HCT116 (cell line): ENCODE measurements around the gene BAIAP2L1. TPM values are rescaled to one million over a fixed set of nuclear protein-coding genes. Genes with fewer than 3 reads are reported as not detected.
A peak's percentile ranks its signal among the peaks of the same experiment; 100 is the strongest.

Experiments
- ATAC-seq: fragments of 200-7000 bp; cut with Tn5 transposase; 2 replicates; pipeline ENCODE4 v1.9.1; 2020; ENCODE audit warnings: mild to moderate bottlenecking, moderate library complexity
- BruUV-seq: library from RNA; stranded (reverse); fragments of 400-500 nt; replicated peaks from 2 replicates; lab custom pipeline; 2021; lab: Mats Ljungman, UMichigan
- CTCF ChIA-PET: fragments of 300-600 bp; sonication (Branson Sonifier 250); formaldehyde crosslinking; loops from one replicate; lab custom pipeline; 2021; ENCODE audit warnings: antibody characterized with exemption; lab: Charles Lee
- POLR2A ChIA-PET: fragments of 300-600, 350-600 bp; sonication (Branson Sonifier 250); formaldehyde crosslinking; loops from one replicate; lab custom pipeline; 2021; ENCODE audit warnings: antibody characterized with exemption; lab: Charles Lee
- RAD21 ChIA-PET, 2 experiments: fragments of 300-600 bp; sonication (Branson Sonifier 250); formaldehyde crosslinking; loops; one replicate each; lab custom pipeline; 2023; ENCODE audit warnings: low total read pairs in 2 of 2; ENCODE audit not compliant: uncharacterized antibody in 2 of 2, unreplicated experiment in 2 of 2, low non-redundant PET in 1 of 2; lab: Charles Lee
- DNase-seq: peaks from one replicate; pipeline ENCODE4 v3.0.0-alpha.2; 2010; ENCODE audit warnings: low read depth, low spot score
- H2AFZ ChIP-seq: fragments of 200-600 bp; shearing (Covaris generic), sonication (generic); 2 replicates; pipeline ENCODE4 v1.6.1; 2017; ENCODE audit warnings: low read depth, mixed run types, mixed read lengths, antibody characterized with exemption, low read length; ENCODE audit not compliant: poor library complexity, severe bottlenecking
- H3K27ac ChIP-seq: 2 replicates; pipeline ENCODE4 v1.5.1; 2012; ENCODE audit warnings: low read depth, low read length
- H3K27me3 ChIP-seq: fragments of 200-600 bp; sonication (generic); 2 replicates; pipeline ENCODE4 v1.6.1; 2016; ENCODE audit warnings: mixed run types, low read length, mixed read lengths; ENCODE audit not compliant: insufficient read depth
- H3K36me3 ChIP-seq, 2 experiments: fragments of 200-500 bp in 1 of 2; fragments of 200-600 bp in 1 of 2; sonication (Bioruptor generic) in 1 of 2; sonication (generic) in 1 of 2; 2 replicates each; pipeline versions ENCODE4 v1.5.1 to v1.6.1; 2014 to 2016; ENCODE audit warnings: low read length in 2 of 2, inconsistent platforms in 1 of 2, mixed read lengths in 1 of 2, mixed run types in 1 of 2; ENCODE audit not compliant: insufficient read depth in 2 of 2, control insufficient read depth in 1 of 2
- H3K4me1 ChIP-seq, 2 experiments: fragments of 200-600 bp in 1 of 2; sonication (generic) in 1 of 2; 2 replicates each; pipeline versions ENCODE4 v1.5.1 to v1.6.1; 2012 to 2017; ENCODE audit warnings: low read length in 2 of 2, inconsistent platforms in 1 of 2, mild to moderate bottlenecking in 1 of 2, mixed read lengths in 1 of 2, mixed run types in 1 of 2, moderate library complexity in 1 of 2; ENCODE audit not compliant: insufficient read depth in 2 of 2, control insufficient read depth in 1 of 2
- H3K4me2 ChIP-seq: fragments of 200-600 bp; sonication (generic); 2 replicates; pipeline ENCODE4 v1.6.1; 2017; ENCODE audit warnings: mixed run types, low read length, mixed read lengths
- H3K4me3 ChIP-seq, 2 experiments: fragments of 200-600 bp in 1 of 2; sonication (generic) in 1 of 2; replicated peaks in 1 of 2; 2 replicates each; pipeline ENCODE4 v1.5.1; 2011 to 2016; ENCODE audit warnings: low read length in 2 of 2, control low read depth in 1 of 2, low read depth in 1 of 2, mild to moderate bottlenecking in 1 of 2, mixed read lengths in 1 of 2, mixed run types in 1 of 2
- H3K79me2 ChIP-seq: fragments of 200-600 bp; sonication (generic); 2 replicates; pipeline ENCODE4 v1.6.1; 2017; ENCODE audit warnings: mild to moderate bottlenecking, mixed run types, low read length, moderate library complexity, mixed read lengths; ENCODE audit not compliant: insufficient read depth
- H3K9ac ChIP-seq: fragments of 200-600 bp; sonication (generic); 2 replicates; pipeline ENCODE4 v1.6.1; 2016; ENCODE audit warnings: low read length, mixed read lengths
- H3K9me2 ChIP-seq: fragments of 200-600 bp; sonication (generic), shearing (Covaris generic); 2 replicates; pipeline ENCODE4 v1.6.1; 2017; ENCODE audit warnings: mixed run types, mild to moderate bottlenecking, moderate library complexity; ENCODE audit not compliant: insufficient read depth
- H3K9me3 ChIP-seq, 2 experiments: fragments of 200-500 bp in 1 of 2; fragments of 200-600 bp in 1 of 2; sonication (Bioruptor generic) in 1 of 2; sonication (generic) in 1 of 2; 2 replicates each; pipeline ENCODE4 v1.6.1; 2014 to 2017; ENCODE audit warnings: low read length in 2 of 2, mixed read lengths in 2 of 2, inconsistent platforms in 1 of 2, low read depth in 1 of 2, mild to moderate bottlenecking in 1 of 2, mixed run types in 1 of 2, moderate library complexity in 1 of 2; ENCODE audit not compliant: control insufficient read depth in 1 of 2, insufficient read depth in 1 of 2
- H4K20me1 ChIP-seq: fragments of 200-600 bp; sonication (generic), shearing (Covaris generic); 2 replicates; pipeline ENCODE4 v1.6.1; 2017; ENCODE audit warnings: mixed run types, mild to moderate bottlenecking, moderate library complexity; ENCODE audit not compliant: insufficient read depth
- EGR1 ChIP-seq: IDR thresholded peaks from 2 replicates; pipeline ENCODE4 v1.6.1; 2012; ENCODE audit warnings: low read depth
- FOSL1 ChIP-seq: IDR thresholded peaks from 2 replicates; pipeline ENCODE4 v1.6.1; 2012; ENCODE audit warnings: low read depth
- MAX ChIP-seq: IDR thresholded peaks from 2 replicates; pipeline ENCODE4 v1.6.1; 2012
- POLR2A ChIP-seq: IDR thresholded peaks from 2 replicates; pipeline ENCODE4 v1.7.0; 2011; ENCODE audit warnings: borderline replicate concordance; ENCODE audit not compliant: insufficient read depth, insufficient read length; ENCODE audit errors: extremely low read depth
- POLR2AphosphoS5 ChIP-seq: IDR thresholded peaks from 2 replicates; pipeline ENCODE4 v1.6.1; 2011; ENCODE audit warnings: mild to moderate bottlenecking, low read depth, low read length, moderate library complexity
- REST ChIP-seq: IDR thresholded peaks from 2 replicates; pipeline ENCODE4 v1.6.1; 2012; ENCODE audit warnings: low read depth
- TCF7L2 ChIP-seq: IDR thresholded peaks from 2 replicates; pipeline ENCODE4 v1.7.0; 2011; ENCODE audit warnings: borderline replicate concordance, inconsistent platforms; ENCODE audit not compliant: insufficient read depth, insufficient read length; ENCODE audit errors: extremely low read depth
- ZBTB33 ChIP-seq: IDR thresholded peaks from 2 replicates; pipeline ENCODE4 v1.6.1; 2011; ENCODE audit warnings: mild to moderate bottlenecking, low read length, moderate library complexity; ENCODE audit not compliant: insufficient replicate concordance; ENCODE audit errors: extremely low read depth
- ZFX ChIP-seq: fragments of 450-650 bp; IDR thresholded peaks from 2 replicates; pipeline ENCODE4 v1.6.1; 2017
- intact Hi-C: fragments of 100-400 bp; cut with micrococcal nuclease; formaldehyde crosslinking; loops from 2 replicates; pipeline ENCODE4 v1.10.0; 2022
- total RNA-seq: library from RNA; stranded (reverse); gene quantifications from one replicate; pipeline ENCODE4 v1.2.1, GENCODE V29; 2021; ENCODE audit not compliant: unreplicated experiment

BAIAP2L1 gene
- total RNA-seq, 1 experiment from 2014 or later: 61.2 TPM

DNA sequence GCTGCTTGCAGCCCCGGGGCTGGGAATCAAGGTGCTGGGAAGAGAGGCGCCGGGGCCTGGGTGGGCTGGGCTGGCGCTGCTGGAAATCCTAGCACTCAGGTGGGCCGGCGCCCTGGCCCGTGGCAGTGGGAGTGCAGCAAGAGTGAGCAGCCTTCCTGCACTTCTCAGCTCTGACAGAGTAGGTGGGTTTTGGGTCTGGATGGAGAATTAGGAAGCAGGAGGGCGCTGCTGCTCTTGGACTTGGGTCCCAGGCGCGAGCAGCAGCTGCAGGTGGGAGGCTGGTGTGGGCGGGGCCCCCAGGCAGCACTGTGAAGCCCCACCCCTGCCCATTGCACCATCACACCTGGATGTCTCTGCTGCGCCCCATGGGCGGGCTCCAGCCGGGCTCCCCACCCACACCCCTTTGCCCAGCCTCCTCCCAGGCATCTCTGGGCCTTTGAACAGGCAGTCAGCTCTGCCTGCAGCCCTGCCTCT, 113.4 kb downstream of the BAIAP2L1 start:
- Histone ChIP-seq H3K9ac (peak overlapping the region; percentile 95; the same call in 1 of the 2 replicates), H3K9me2 (no peaks in the 10 kb centered on the region), H3K4me2 (peak overlapping the region; percentile 95), H3K4me3 (no peak overlapping the region), H4K20me1 (peaks cover 3% of the 10 kb centered on the region; the same call in 1 of the 2 replicates), H3K27ac (peak overlapping the region; percentile 68; the same call in 1 of the 2 replicates), H3K79me2 (peaks cover 96% of the 10 kb centered on the region), H3K4me1 (peaks cover 42 to 67% of the 10 kb centered on the region in 2 experiments), H2AFZ (no peak overlapping the region), H3K36me3 (peaks cover 6 to 13% of the 10 kb centered on the region in 2 experiments; a peak in 2 of 4 replicates), H3K27me3 (no peaks in the 10 kb centered on the region), H3K9me3 (no peaks in the 10 kb centered on the region)
- CTCF ChIA-PET: interaction anchor here (1.0 to 1.3 kb wide), 2 partner anchors 266 to 458 kb away, joined by 3 read pairs; no protein-coding TSS in a partner anchor
- no peak for TF ChIP-seq ZFX
- TF ChIP-seq POLR2AphosphoS5: 0 out of 2 replicates have a peak, but pooled peaks have one; percentile 17
- POLR2A ChIA-PET: no interaction called here
- DNase-seq (no peak), ATAC-seq (peak; percentile 50)
- intact Hi-C loops: no loop called here
- no TSS peak for BruUV-seq
- RAD21 ChIA-PET: no interaction called here

GRCh38 chr7:98286701-98287485, 114.0 kb downstream of the BAIAP2L1 start:
- Histone ChIP-seq H3K9ac (peak overlapping the region; percentile 95), H3K36me3 (peaks cover 0 to 6% of the 10 kb centered on the region in 2 experiments; a peak in 2 of 4 replicates), H3K27ac (peak overlapping the region; percentile 68), H3K4me1 (peaks cover 42 to 70% of the 10 kb centered on the region in 2 experiments), H4K20me1 (peaks cover 3% of the 10 kb centered on the region; the same call in 1 of the 2 replicates), H3K9me2 (no peaks in the 10 kb centered on the region), H3K4me2 (peak overlapping the region; percentile 95), H3K4me3 (peak overlapping the region in 1 of 2 experiments; percentile 41; a peak in 1 of 4 replicates), H2AFZ (no peak overlapping the region), H3K79me2 (peaks cover 96% of the 10 kb centered on the region), H3K9me3 (no peaks in the 10 kb centered on the region), H3K27me3 (no peaks in the 10 kb centered on the region)
- no TSS peak for BruUV-seq
- ChIA-PET CTCF (no interaction called here), RAD21 (no interaction called here), POLR2A (no interaction called here)
- DNase-seq: no peak
- no peak for ATAC-seq
- intact Hi-C loops: no loop called here
- TF ChIP-seq TCF7L2 (no peak), ZBTB33 (no peak), FOSL1 (no peak), MAX (no peak), POLR2A (no peak), REST (no peak), EGR1 (no peak)
